Measurements from ENCODE around the gene RPL10. TPM values are rescaled to one million over a fixed set of nuclear protein-coding genes. Genes with fewer than 3 reads are reported as not detected.

The RPL10 gene
- total RNA-seq, 2 experiments from 2014 or later: 3,331 to 3,466 TPM

DNA sequence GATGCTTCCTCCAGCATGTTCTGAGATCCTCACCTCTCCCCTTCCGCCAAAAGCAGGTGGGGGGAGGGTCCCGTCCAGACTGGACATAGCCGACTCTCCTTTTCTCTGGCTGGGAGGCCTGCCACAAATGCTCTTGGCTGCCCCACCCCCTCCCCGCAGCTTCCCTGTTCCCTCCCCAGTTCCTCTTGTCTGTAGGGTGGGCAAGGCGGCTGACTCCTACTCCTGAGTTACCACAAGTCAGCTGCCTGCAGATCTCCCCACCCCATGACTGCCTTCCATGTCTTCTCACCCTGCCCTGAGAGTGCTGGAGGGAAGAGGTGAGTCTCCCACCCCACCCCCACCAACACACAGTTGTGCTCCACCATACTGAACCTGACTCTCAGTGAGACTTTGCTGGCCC, 33.2 kb downstream of the RPL10 start:
- CTCF ChIA-PET: interaction anchor here (1.0 kb wide), 1 partner anchor 58 kb away, joined by 4 read pairs; no protein-coding TSS in a partner anchor
- Mint-ChIP-seq H3K9me3 (no peaks in the 10 kb centered on the region), H3K4me3 (no peak overlapping the region), H3K36me3 (ENCODE audit: low read depth) (peaks cover 4% of the 10 kb centered on the region), H3K27me3 (ENCODE audit: low read depth) (no peaks in the 10 kb centered on the region), H3K4me1 (ENCODE audit: low read depth) (peaks cover 28% of the 10 kb centered on the region), H3K27ac (peak overlapping the region; percentile 56)
- no peak for DNase-seq
- intact Hi-C loops (cut with micrococcal nuclease): no loop called here

DNA sequence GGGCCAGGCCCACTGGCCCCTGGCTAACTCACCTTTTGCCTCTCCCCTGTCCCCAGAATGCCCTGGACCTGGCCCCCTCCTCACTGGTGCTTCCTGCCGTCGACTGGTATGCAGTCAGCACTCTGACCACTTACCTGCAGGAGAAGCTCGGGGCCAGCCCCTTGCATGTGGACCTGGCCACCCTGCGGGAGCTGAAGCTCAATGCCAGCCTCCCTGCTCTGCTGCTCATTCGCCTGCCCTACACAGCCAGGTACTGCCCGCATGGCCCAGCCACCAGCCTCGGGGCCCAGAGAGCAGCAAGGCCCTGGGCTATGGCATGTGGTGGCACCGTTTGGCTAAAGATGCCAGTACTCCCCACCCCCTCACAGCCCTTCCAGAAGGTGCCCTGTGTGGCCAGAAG, 34.0 kb downstream of the RPL10 start:
- Mint-ChIP-seq H3K27ac (no peak overlapping the region), H3K36me3 (ENCODE audit: low read depth) (peaks cover 4% of the 10 kb centered on the region), H3K9me3 (no peaks in the 10 kb centered on the region), H3K27me3 (ENCODE audit: low read depth) (no peaks in the 10 kb centered on the region), H3K4me3 (no peak overlapping the region), H3K4me1 (ENCODE audit: low read depth) (peaks cover 26% of the 10 kb centered on the region)
- CTCF ChIA-PET: no interaction called here
- DNase-seq: no peak
- intact Hi-C loops (cut with micrococcal nuclease): no loop called here

GRCh38 chrX:154433605-154434004, 35.4 kb downstream of the RPL10 start:
- Mint-ChIP-seq H3K27ac (no peak overlapping the region), H3K4me3 (no peak overlapping the region), H3K4me1 (ENCODE audit: low read depth) (peaks cover 28% of the 10 kb centered on the region), H3K27me3 (ENCODE audit: low read depth) (no peaks in the 10 kb centered on the region), H3K36me3 (ENCODE audit: low read depth) (peaks cover 4% of the 10 kb centered on the region), H3K9me3 (no peaks in the 10 kb centered on the region)
- no peak for DNase-seq
- CTCF ChIA-PET: no interaction called here
- intact Hi-C loops (cut with micrococcal nuclease): no loop called here

GRCh38 chrX:154434394-154435168, 36.4 kb downstream of the RPL10 start:
- intact Hi-C loops (cut with micrococcal nuclease): no loop called here
- Mint-ChIP-seq H3K36me3 (ENCODE audit: low read depth) (peaks cover 4% of the 10 kb centered on the region), H3K4me1 (ENCODE audit: low read depth) (peaks cover 26% of the 10 kb centered on the region), H3K27ac (no peak overlapping the region), H3K9me3 (no peaks in the 10 kb centered on the region), H3K27me3 (ENCODE audit: low read depth) (no peaks in the 10 kb centered on the region), H3K4me3 (no peak overlapping the region)
- CTCF ChIA-PET: no interaction called here
- DNase-seq: no peak

DNA sequence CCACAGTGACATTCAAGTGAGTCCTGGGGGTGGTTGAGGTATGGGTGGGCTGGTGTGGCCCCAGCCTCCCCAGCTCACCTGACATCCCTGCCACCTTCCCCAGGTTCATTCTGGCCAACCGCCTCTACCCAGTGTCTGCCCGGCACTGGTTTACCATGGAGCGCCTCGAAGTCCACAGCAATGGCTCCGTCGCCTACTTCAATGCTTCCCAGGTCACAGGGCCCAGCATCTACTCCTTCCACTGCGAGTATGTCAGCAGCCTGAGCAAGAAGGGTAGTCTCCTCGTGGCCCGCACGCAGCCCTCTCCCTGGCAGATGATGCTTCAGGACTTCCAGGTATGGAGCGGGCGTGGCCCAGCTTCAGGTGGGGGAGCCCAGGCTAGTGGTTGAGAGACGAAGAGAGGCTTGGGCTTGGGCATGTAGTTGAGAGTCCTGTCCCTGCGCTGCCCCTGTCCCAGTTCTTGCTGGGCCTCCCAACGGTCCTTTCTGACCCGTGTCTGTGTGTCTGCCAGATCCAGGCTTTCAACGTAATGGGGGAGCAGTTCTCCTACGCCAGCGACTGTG, 37.1 kb downstream of the RPL10 start:
- H3K27ac Mint-ChIP-seq: no peak overlapping the region
- H3K9me3 Mint-ChIP-seq: no peaks in the 10 kb centered on the region
- H3K4me1 Mint-ChIP-seq (ENCODE audit: low read depth): peaks cover 25% of the 10 kb centered on the region
- DNase-seq: no peak
- H3K27me3 Mint-ChIP-seq (ENCODE audit: low read depth): no peaks in the 10 kb centered on the region
- H3K4me3 Mint-ChIP-seq: no peak overlapping the region
- intact Hi-C loops (cut with micrococcal nuclease): no loop called here
- H3K36me3 Mint-ChIP-seq (ENCODE audit: low read depth): peaks cover 4% of the 10 kb centered on the region
- CTCF ChIA-PET: no interaction called here

DNA sequence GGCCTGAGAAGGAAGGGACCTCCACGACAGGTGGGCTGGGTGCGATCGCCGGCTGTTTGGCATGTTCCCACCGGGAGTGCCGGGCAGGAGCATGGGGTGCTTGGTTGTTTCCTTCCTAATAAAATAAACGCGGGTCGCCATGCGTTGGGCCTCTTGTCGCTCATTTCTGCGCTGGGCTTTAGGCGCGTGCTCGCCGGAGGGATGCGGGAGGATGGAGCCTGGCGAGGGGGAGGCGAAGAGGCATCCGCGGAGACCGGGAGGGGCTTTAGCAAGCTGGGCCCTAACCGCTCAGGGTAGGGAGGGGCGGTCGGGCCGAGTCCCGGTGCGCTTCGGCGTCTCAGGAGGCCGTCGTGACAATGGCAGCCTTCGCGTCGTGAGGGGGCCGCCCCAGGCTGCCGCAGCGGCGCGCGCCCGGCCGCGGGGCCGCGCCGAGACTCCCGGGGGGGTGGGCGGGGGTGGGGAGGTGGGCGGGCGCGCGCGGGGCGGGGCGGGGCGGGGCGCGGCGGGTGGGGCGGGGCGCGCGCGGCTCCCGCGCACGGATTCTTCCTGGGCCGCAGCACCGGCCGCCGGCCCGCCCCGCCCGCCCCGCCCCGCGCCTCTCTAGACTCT, 38.3 kb downstream of the RPL10 start:
- peaks cover 22% of the 10 kb centered on the region for H3K4me1 Mint-ChIP-seq (ENCODE audit: low read depth)
- intact Hi-C loops (cut with micrococcal nuclease): loop anchor here (2.0 kb wide), 2 partner anchors 54 to 66 kb away; partner anchors contain the start of gene SLC10A3
- DNase-seq: peak; percentile 55
- no peaks in the 10 kb centered on the region for H3K27me3 Mint-ChIP-seq (ENCODE audit: low read depth)
- peak overlapping the region; percentile 70 for H3K4me3 Mint-ChIP-seq
- H3K36me3 Mint-ChIP-seq (ENCODE audit: low read depth): peaks cover 4% of the 10 kb centered on the region
- H3K27ac Mint-ChIP-seq: peak overlapping the region; percentile 82
- CTCF ChIA-PET: no interaction called here
- no peaks in the 10 kb centered on the region for H3K9me3 Mint-ChIP-seq

- peak; percentile 45 for DNase-seq
- no peaks in the 10 kb centered on the region for H3K9me3 Mint-ChIP-seq
- H3K27me3 Mint-ChIP-seq (ENCODE audit: low read depth): no peaks in the 10 kb centered on the region
- peak within 1 kb of the TSS; percentile 84 for H3K4me3 Mint-ChIP-seq
- peaks cover 22% of the 10 kb centered on the region for H3K4me1 Mint-ChIP-seq (ENCODE audit: low read depth)
- H3K36me3 Mint-ChIP-seq (ENCODE audit: low read depth): peaks cover 4% of the 10 kb centered on the region
- H3K27ac Mint-ChIP-seq: peak within 1 kb of the TSS; percentile 82
- CTCF ChIA-PET: no interaction called here
- intact Hi-C loops (cut with micrococcal nuclease): loop anchor here (2.0 kb wide), 2 partner anchors 54 to 66 kb away; partner anchors contain the start of gene SLC10A3
Observed at GRCh38 chrX:154436983-154437752, 39.0 kb downstream of the RPL10 start, which contains the start of gene GDI1. TSS of gene GDI1 (plus strand) at chrX:154437154. CDS start at chrX:154437255, 101 bp downstream.

DNA sequence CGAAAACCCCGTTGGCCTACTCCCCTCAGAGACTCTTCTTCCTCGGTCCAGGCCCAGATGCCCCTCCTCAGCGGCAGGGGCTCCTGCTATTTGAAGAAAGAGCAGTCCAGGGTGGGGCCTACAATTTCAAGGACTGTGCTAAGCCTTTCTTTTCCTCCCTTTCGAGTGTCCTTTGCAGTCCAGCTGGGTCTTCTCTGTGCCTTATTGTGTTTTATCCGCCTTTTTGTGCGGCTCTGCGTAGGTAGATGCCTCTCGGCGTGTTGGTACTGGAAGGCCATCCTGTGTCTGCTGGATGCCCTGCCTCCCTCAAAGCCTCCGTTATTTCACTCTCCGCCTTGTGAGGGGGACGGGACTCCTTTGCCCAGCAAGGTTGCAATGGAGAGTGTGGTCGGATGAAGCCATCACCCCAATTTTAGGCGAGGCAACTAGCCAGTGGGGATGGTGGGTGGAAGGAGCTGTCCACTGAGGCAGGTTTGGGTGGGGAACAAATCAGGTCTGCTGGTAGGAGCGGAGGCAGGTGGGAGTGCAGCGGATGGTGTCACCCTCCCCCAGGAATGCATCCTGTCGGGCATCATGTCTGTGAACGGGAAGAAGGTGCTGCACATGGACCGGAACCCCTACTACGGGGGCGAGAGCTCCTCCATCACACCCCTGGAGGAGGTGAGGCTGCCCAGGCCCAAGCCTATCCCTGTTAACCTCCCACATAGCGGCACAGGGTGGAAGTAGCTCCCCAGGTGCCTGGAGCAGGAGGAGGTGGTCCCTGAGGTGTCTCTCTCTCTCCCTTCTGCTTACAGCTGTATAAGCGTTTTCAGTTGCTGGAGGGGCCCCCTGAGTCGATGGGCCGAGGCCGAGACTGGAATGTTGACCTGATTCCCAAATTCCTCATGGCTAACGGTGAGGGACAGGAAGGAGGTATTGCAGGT, 40.1 kb downstream of the RPL10 start:
- Mint-ChIP-seq H3K4me1 (ENCODE audit: low read depth) (peaks cover 22% of the 10 kb centered on the region), H3K4me3 (peak overlapping the region; percentile 84), H3K27me3 (ENCODE audit: low read depth) (no peaks in the 10 kb centered on the region), H3K36me3 (ENCODE audit: low read depth) (peaks cover 2% of the 10 kb centered on the region), H3K27ac (peak overlapping the region; percentile 66), H3K9me3 (no peaks in the 10 kb centered on the region)
- DNase-seq: no peak
- CTCF ChIA-PET: no interaction called here
- intact Hi-C loops (cut with micrococcal nuclease): loop anchor here (2.0 kb wide), 2 partner anchors 53 to 67 kb away; partner anchors contain the start of gene SLC10A3

- Mint-ChIP-seq H3K36me3 (ENCODE audit: low read depth) (no peaks in the 10 kb centered on the region), H3K4me1 (ENCODE audit: low read depth) (peaks cover 22% of the 10 kb centered on the region), H3K9me3 (no peaks in the 10 kb centered on the region), H3K4me3 (no peak overlapping the region), H3K27ac (no peak overlapping the region), H3K27me3 (ENCODE audit: low read depth) (no peaks in the 10 kb centered on the region)
- no peak for DNase-seq
- CTCF ChIA-PET: no interaction called here
- intact Hi-C loops (cut with micrococcal nuclease): loop anchor here (5.0 kb wide), 2 partner anchors 37 to 43 kb away; partner anchors contain the start of genes LAGE3 and RPL10
Observed at GRCh38 chrX:154439841-154440240, 41.7 kb downstream of the RPL10 start.

- Mint-ChIP-seq H3K36me3 (ENCODE audit: low read depth) (no peaks in the 10 kb centered on the region), H3K4me3 (no peak overlapping the region), H3K27me3 (ENCODE audit: low read depth) (no peaks in the 10 kb centered on the region), H3K4me1 (ENCODE audit: low read depth) (peaks cover 22% of the 10 kb centered on the region), H3K9me3 (no peaks in the 10 kb centered on the region), H3K27ac (no peak overlapping the region)
- DNase-seq: no peak
- CTCF ChIA-PET: no interaction called here
- intact Hi-C loops (cut with micrococcal nuclease): loop anchor here (5.0 kb wide), 2 partner anchors 37 to 43 kb away; partner anchors contain the start of genes LAGE3 and RPL10
Observed at GRCh38 chrX:154440623-154441357, 42.6 kb downstream of the RPL10 start.

GRCh38 chrX:154441564-154441963, 43.4 kb downstream of the RPL10 start:
- peaks cover 18% of the 10 kb centered on the region for H3K4me1 Mint-ChIP-seq (ENCODE audit: low read depth)
- CTCF ChIA-PET: no interaction called here

More at GRCh38 chrX:154441564-154441963, 43.4 kb downstream of the RPL10 start:
- H3K27ac Mint-ChIP-seq: no peak overlapping the region
- H3K27me3 Mint-ChIP-seq (ENCODE audit: low read depth): no peaks in the 10 kb centered on the region
- DNase-seq: no peak
- no peaks in the 10 kb centered on the region for H3K9me3 Mint-ChIP-seq
- intact Hi-C loops (cut with micrococcal nuclease): loop anchor here (5.0 kb wide), 2 partner anchors 36 to 44 kb away; partner anchors contain the start of genes LAGE3 and RPL10
- H3K36me3 Mint-ChIP-seq (ENCODE audit: low read depth): peaks cover 4% of the 10 kb centered on the region
- no peak overlapping the region for H3K4me3 Mint-ChIP-seq

Measured in activated naive CD4-positive, alpha-beta T cell treated with anti-CD3 and anti-CD28 coated beads for 36 hours (primary cell).